Measurements from ENCODE around the gene DCTPP1.

The DCTPP1 gene

GRCh38 chr16:30381291-30382041, 48.4 kb downstream of the DCTPP1 start:
- DNase-seq (ENCODE audit: low read depth, low spot score), result no peak

- no peak for DNase-seq (ENCODE audit: low read depth, low spot score)
Observed at GRCh38 chr16:30380803-30381208, 49.0 kb downstream of the DCTPP1 start.

GRCh38 chr16:30380072-30380802, 49.6 kb downstream of the DCTPP1 start:
- DNase-seq (ENCODE audit: low read depth, low spot score), result no peak

GRCh38 chr16:30379158-30379783, 50.6 kb downstream of the DCTPP1 start:
- DNase-seq (ENCODE audit: low read depth, low spot score), result no peak

GRCh38 chr16:30378236-30379157, 51.3 kb downstream of the DCTPP1 start:
- peak; percentile 97 for DNase-seq (ENCODE audit: low read depth, low spot score)

GRCh38 chr16:30377812-30378235, 52.0 kb downstream of the DCTPP1 start:
- DNase-seq (ENCODE audit: low read depth, low spot score), result peak; percentile 65

GRCh38 chr16:30377050-30377811, 52.6 kb downstream of the DCTPP1 start:
- DNase-seq (ENCODE audit: low read depth, low spot score), result no peak

- no peak for DNase-seq (ENCODE audit: low read depth, low spot score)
Observed at GRCh38 chr16:30376461-30376902, 53.3 kb downstream of the DCTPP1 start.

GRCh38 chr16:30375864-30376263, 54.0 kb downstream of the DCTPP1 start:
- DNase-seq (ENCODE audit: low read depth, low spot score), result no peak

- no peak for DNase-seq (ENCODE audit: low read depth, low spot score)
Observed at GRCh38 chr16:30374538-30374937, 55.3 kb downstream of the DCTPP1 start, which contains the start of gene MYL11. TSS of gene MYL11 (plus strand) at chr16:30374802. CDS start at chr16:30374858, 56 bp downstream.

All from smooth muscle cell of the brain vasculature (primary cell).